ENCODE measurements around the gene LARP1.

LARP1 gene

DNA sequence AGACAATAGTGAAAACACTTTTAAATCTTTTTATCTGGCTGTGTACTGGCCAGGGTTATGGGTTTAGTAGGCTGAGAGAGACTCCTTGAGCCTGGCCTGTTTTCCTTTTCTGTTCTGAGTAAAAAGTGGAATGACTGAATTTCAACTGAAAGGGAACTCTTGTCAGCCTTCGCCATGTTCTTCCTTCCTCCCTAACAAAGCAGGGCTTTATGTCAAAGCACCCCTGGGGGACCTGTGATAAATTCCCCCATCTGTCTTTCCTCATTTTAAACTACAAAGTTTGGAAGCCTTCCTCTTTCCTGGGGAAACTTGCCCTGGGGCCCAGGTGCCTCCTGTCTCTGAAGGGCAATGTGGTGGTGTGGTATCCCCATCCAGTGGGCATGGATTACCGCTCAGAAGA lies 29.7 kb downstream of the LARP1 start:
- no peaks in the 10 kb centered on the region for H3K9me2 ChIP-seq (replicated peaks; ENCODE audit: low read depth, low read length)
- H3K4me2 ChIP-seq (ENCODE audit: low read depth, low read length, poor library complexity, severe bottlenecking): no peak overlapping the region
- H3K9ac ChIP-seq (ENCODE audit: low read depth, low read length, poor library complexity, severe bottlenecking): no peak overlapping the region
- no peak overlapping the region for H2AFZ ChIP-seq (ENCODE audit: low read length)
- no peak for TF ChIP-seq EZH2phosphoT487 (IDR thresholded peaks at IDR 0.05; ENCODE audit: borderline replicate concordance)
- TF ChIP-seq, protein P1, sequence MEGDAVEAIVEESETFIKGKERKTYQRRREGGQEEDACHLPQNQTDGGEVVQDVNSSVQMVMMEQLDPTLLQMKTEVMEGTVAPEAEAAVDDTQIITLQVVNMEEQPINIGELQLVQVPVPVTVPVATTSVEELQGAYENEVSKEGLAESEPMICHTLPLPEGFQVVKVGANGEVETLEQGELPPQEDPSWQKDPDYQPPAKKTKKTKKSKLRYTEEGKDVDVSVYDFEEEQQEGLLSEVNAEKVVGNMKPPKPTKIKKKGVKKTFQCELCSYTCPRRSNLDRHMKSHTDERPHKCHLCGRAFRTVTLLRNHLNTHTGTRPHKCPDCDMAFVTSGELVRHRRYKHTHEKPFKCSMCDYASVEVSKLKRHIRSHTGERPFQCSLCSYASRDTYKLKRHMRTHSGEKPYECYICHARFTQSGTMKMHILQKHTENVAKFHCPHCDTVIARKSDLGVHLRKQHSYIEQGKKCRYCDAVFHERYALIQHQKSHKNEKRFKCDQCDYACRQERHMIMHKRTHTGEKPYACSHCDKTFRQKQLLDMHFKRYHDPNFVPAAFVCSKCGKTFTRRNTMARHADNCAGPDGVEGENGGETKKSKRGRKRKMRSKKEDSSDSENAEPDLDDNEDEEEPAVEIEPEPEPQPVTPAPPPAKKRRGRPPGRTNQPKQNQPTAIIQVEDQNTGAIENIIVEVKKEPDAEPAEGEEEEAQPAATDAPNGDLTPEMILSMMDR (conservative IDR thresholded peaks at IDR 0.05; ENCODE audit: low read length): no peak
- peaks cover 55% of the 10 kb centered on the region for H4K20me1 ChIP-seq (ENCODE audit: insufficient read depth, low read length, poor library complexity, severe bottlenecking)
- no peaks in the 10 kb centered on the region for H3K9me3 ChIP-seq (ENCODE audit: insufficient read depth, low read depth, low read length)
- no peak overlapping the region for H3K4me3 ChIP-seq (ENCODE audit: low read length, poor library complexity, severe bottlenecking)
- H3K27me3 ChIP-seq (ENCODE audit: insufficient read depth, low read length, poor library complexity, severe bottlenecking): no peaks in the 10 kb centered on the region
- H3F3A ChIP-seq (ENCODE audit: low read depth): no peaks in the 10 kb centered on the region
- no peaks in the 10 kb centered on the region; the same call in 1 of the 2 replicates for H3K36me3 ChIP-seq (ENCODE audit: insufficient read depth, low read length)
- peaks cover 94% of the 10 kb centered on the region for H3K79me2 ChIP-seq (ENCODE audit: insufficient read depth, low read length)
- no peaks in the 10 kb centered on the region for H3K4me1 ChIP-seq (ENCODE audit: insufficient read depth, low read length, poor library complexity, severe bottlenecking)

DNA sequence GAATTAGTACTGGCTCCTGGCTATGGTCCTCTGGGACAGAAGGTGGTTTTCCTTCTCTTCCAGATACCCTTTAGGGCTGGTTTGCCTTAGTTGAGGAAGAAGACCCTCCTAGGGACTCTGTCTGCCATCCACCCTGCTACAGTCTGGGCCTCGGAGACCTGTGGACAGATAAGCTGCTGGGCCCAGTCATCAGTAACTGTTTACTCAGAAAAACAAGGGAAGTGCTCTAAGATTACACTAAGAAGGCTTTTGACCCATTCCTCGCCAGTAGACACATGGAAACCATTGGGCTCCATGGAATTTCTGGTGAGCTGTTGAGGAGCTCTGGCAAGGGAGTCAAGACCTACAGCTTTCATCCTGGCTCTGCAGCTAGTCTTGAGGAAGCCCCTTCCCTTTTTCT lies 31.2 kb downstream of the LARP1 start:
- Histone ChIP-seq H3K4me2 (ENCODE audit: low read depth, low read length, poor library complexity, severe bottlenecking) (no peak overlapping the region), H4K20me1 (ENCODE audit: insufficient read depth, low read length, poor library complexity, severe bottlenecking) (peaks cover 49% of the 10 kb centered on the region), H3F3A (ENCODE audit: low read depth) (no peaks in the 10 kb centered on the region), H3K9ac (ENCODE audit: low read depth, low read length, poor library complexity, severe bottlenecking) (no peak overlapping the region), H3K79me2 (ENCODE audit: insufficient read depth, low read length) (peaks cover 83% of the 10 kb centered on the region), H2AFZ (ENCODE audit: low read length) (no peak overlapping the region), H3K36me3 (ENCODE audit: insufficient read depth, low read length) (peaks cover 9% of the 10 kb centered on the region; the same call in 1 of the 2 replicates), H3K27me3 (ENCODE audit: insufficient read depth, low read length, poor library complexity, severe bottlenecking) (no peaks in the 10 kb centered on the region), H3K9me3 (ENCODE audit: insufficient read depth, low read depth, low read length) (no peaks in the 10 kb centered on the region), H3K4me3 (ENCODE audit: low read length, poor library complexity, severe bottlenecking) (no peak overlapping the region), H3K9me2 (replicated peaks; ENCODE audit: low read depth, low read length) (no peaks in the 10 kb centered on the region), H3K4me1 (ENCODE audit: insufficient read depth, low read length, poor library complexity, severe bottlenecking) (no peaks in the 10 kb centered on the region)
- TF ChIP-seq, protein P1 (conservative IDR thresholded peaks at IDR 0.05; ENCODE audit: low read length): no peak
- TF ChIP-seq EZH2phosphoT487 (IDR thresholded peaks at IDR 0.05; ENCODE audit: borderline replicate concordance): no peak

DNA sequence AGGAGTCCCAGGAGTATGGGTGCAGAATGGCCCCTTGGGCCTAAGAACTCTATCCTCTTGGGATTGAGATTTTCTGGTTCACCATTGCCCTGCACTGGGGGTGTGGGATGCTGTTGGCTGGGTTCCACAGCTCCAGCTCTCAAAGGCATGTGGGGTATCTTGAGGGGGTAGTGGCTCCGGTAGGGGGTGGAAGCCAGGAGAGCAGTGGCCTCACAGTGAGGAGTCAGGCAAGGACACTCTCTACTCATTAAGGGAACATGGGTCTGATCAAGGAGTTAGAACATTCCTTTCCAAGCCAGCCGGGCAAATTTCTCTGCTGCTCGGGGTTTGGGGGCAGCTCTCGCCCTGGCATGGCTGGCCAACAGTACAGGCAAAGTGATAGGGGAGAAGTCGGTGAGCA lies 33.0 kb downstream of the LARP1 start:
- Histone ChIP-seq H3K79me2 (ENCODE audit: insufficient read depth, low read length) (peaks cover 65% of the 10 kb centered on the region), H3F3A (ENCODE audit: low read depth) (no peaks in the 10 kb centered on the region), H3K4me2 (ENCODE audit: low read depth, low read length, poor library complexity, severe bottlenecking) (no peak overlapping the region), H3K36me3 (ENCODE audit: insufficient read depth, low read length) (peaks cover 27% of the 10 kb centered on the region; the same call in 1 of the 2 replicates), H3K4me1 (ENCODE audit: insufficient read depth, low read length, poor library complexity, severe bottlenecking) (no peaks in the 10 kb centered on the region), H3K9me3 (ENCODE audit: insufficient read depth, low read depth, low read length) (no peaks in the 10 kb centered on the region), H3K27me3 (ENCODE audit: insufficient read depth, low read length, poor library complexity, severe bottlenecking) (no peaks in the 10 kb centered on the region), H3K4me3 (ENCODE audit: low read length, poor library complexity, severe bottlenecking) (no peak overlapping the region), H2AFZ (ENCODE audit: low read length) (no peak overlapping the region), H3K9me2 (replicated peaks; ENCODE audit: low read depth, low read length) (no peaks in the 10 kb centered on the region), H3K9ac (ENCODE audit: low read depth, low read length, poor library complexity, severe bottlenecking) (no peak overlapping the region), H4K20me1 (ENCODE audit: insufficient read depth, low read length, poor library complexity, severe bottlenecking) (peaks cover 33% of the 10 kb centered on the region)
- no peak for TF ChIP-seq EZH2phosphoT487 (IDR thresholded peaks at IDR 0.05; ENCODE audit: borderline replicate concordance)
- TF ChIP-seq, protein P1 (conservative IDR thresholded peaks at IDR 0.05; ENCODE audit: low read length): no peak
